DMS 273 (cell line): ENCODE results near the gene RNPEP.
"Not testable (repeated sequence)": the region's sequence is repeated elsewhere in the genome, so short reads cannot be mapped to it uniquely, and the experiment has no call there.

Experiments used
- DNase-seq: peaks from one replicate; lab custom pipeline; 2025; ENCODE audit not compliant: unreplicated experiment; lab: John Stamatoyannopoulos, UW

The RNPEP gene

DNA sequence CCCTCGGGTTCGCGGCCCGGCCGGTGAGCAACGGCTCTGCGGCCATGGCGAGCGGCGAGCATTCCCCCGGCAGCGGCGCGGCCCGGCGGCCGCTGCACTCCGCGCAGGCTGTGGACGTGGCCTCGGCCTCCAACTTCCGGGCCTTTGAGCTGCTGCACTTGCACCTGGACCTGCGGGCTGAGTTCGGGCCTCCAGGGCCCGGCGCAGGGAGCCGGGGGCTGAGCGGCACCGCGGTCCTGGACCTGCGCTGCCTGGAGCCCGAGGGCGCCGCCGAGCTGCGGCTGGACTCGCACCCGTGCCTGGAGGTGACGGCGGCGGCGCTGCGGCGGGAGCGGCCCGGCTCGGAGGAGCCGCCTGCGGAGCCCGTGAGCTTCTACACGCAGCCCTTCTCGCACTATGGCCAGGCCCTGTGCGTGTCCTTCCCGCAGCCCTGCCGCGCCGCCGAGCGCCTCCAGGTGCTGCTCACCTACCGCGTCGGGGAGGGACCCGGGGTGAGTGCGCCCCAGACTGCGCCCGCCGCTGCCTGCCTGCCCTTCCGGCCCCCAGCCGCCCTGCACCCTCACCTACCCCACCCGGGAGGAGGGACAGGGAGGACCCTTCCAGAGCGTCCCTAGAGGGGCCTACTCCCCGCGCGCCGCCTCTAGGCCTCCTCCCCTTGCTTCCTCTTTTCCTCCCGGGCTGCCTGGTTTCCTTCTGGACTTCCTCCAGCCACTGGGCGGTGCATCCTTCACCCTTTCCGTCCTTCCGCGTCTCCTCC, at the start of gene RNPEP:
Gene RNPEP (plus strand): TSS at position 26 of the 757 bp plus-strand sequence. CDS start 19 bp downstream, at position 45.
- DNase-seq: peak; percentile 92

DNA sequence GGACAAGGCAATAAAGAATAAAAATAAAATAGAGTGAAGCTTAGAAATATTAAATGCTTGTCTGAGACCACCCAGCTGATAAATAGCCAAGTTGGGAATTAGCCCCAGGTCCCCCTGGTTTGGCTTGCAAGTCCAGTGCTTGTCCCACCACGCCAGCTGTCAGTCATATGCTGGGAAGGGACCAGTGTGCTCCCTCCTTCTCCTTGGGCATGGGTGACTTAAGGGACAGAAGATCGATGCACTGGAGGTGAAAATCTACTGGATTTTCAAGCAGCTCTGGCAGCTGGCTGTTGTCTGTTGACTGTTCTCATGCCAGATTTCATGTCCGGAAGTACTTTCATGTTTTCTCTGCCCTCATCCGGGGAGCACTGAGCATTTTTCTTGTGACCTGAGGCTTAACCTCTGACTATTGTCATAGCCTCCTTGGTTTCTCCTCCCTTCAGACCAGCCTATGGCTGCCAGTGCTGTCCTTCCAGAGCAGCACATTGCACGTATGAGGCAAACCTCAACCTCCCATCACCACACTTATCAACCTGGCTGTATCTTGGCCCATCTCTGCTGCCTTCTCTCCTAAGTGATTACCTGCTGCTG, 48.5 kb upstream of the RNPEP start:
- no peak for DNase-seq

GRCh38 chr1:201937624-201938213, 44.7 kb upstream of the RNPEP start:
- no peak for DNase-seq

DNA sequence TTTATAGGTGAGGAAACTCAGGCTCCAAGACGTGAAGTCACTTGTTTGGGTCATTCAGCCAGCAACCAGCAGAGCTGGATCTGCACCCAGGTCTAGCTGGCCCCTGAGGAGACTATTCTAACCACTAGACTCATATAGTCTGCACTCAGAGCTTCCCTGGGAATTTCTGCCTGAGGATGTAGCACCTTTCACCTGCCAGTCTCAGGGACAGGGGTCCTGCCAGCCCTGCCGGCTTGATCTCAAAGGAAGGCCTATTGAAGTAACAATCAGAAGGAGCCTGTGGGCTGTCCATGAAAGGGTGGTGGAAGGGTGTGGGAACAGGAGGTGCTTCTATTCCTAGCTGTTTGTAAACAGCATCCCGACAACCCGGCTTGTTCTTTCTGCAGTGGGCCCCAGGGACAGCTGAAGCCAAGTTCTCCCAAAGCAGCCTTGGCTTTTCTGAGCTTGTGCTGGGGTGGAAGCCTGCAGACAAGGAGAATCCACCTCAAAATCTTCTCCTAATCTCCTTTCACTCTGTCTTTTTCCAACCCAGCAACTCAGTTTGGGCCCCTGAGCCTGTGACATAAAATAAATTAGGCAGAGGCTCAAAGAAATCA, 43.9 kb upstream of the RNPEP start:
- DNase-seq: no peak

DNA sequence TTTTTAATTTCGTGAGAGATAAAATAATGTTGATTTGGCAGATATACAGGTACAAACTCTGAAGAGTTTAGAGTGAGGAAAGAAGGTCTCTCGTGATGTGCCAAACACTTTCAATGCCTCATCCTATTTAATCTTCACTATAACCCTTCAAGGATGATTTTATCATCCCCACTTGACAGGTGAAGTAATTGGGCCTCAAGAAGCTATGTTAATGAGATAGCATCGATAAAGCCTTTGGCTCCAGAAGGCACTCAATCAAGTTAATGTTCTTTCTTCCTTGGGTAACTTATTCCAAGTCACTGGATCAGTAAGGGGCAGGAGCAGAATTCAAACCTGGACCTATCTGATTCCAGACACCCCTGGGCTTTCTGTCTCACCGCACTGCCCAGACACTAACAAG, 43.3 kb upstream of the RNPEP start:
- no peak for DNase-seq

DNA sequence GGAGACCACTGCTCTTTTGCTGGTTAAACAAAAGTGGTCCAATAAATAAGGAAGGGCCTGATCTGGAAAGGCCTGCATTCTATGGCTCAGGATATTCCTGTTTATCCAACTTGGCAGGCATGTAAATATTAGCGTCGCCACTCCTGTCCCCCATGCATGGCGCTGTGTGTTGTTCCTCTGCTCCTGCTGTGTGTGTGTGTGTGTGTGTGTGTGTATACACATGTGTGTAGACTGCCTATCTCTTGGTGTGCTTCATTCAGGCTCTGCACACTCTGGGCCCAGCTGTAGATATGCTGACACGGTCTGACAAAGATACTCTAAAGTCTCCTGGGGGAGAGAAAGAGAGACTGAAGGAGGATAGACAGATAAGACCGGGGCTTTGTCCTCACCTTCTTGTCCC, 42.9 kb upstream of the RNPEP start:
- no peak for DNase-seq

DNA sequence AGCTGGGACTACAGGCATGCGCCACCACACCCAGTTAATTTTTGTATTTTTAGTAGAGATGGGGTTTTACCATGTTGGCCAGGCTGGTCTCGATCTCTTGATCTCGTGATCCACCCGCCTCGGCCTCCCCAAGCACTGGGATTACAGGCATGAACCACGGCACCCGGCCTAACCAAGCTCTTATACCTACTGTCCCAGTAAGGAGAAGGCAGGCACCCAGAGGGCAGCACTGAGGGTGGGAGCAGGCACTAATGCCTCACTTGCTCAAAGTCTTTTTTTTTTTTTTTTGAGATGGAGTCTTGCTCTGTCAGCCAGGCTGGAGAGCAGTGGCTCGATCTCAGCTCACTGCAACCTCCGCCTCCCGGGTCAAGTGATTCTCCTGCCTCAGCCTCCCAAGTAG, 42.1 kb upstream of the RNPEP start:
- not testable (repeated sequence) for DNase-seq

DNA sequence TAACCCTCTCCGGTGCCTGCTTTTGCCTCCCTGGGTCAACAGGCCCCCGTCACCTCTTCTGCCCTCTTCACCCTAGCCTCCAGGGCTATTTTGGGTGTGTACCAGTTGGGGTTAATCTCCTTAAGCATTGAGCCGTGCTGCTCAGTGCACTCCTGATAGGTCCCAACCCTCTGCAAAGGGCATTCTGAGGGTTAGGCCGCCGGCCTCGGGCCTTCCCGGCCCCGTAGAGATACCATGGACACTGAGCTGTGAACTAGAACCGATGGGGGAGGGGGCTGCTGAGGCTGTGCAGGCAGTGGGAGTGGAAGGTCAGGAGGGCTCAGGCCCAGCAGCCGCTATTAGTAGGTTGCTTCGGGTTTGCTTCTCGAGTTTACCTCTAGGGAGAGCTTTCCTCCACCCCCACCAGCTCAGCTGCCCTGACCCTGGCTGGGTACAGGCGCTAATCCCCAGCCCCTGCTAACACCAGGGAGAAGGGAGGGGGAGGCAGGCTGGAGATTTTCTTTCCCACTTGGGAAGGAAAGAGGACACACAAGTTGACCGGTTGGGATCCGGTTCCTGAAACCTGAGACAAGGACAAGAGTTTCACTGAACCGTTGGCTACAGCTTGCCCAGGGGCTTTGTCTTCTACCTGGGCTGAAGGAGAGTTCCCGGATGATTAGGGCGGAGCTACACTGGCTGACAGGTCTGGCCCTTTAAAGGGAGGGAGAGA, 40.9 kb upstream of the RNPEP start:
- no peak for DNase-seq

DNA sequence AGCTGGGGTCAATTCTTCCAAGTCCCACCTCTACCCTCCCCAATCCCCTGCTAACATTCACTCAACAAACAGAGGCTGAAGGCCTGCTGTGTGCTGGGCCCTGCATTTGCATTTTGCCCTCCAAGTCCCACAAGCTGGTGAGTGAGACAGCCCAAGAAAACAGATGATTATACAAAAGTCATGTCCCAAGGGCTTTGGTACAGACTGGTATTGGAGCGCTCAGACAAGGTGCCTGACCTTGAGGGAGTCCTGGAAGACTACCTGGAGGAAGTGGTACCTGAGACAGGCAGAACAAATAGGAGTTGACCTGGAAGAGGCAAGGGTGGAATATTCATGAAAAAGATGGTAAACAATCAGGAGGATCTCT, 40.3 kb upstream of the RNPEP start:
- no peak for DNase-seq

GRCh38 chr1:201944002-201944401, 38.4 kb upstream of the RNPEP start:
- no peak for DNase-seq

GRCh38 chr1:201944639-201945038, 37.8 kb upstream of the RNPEP start:
- no peak for DNase-seq

DNA sequence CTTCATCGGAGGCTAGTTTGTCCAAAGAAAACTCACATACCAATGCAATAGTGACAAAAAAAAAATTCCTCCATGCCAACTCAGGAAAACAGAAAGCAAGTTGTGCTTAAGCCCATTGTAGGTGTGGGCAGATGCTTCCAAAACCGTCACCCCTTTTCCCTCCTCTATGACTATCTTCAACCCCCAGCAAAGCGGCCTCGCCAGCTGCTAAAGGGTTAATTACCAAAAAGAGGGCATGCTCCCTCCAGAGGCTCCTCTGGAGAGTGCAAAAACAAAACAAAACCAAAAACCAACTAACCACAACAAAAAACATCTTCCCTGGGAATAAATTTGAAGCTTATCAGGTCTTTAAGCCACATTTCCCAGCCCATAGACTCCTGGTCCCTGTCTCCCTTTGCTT, 37.3 kb upstream of the RNPEP start:
- DNase-seq: peak; percentile 49

GRCh38 chr1:201945863-201946223, 36.6 kb upstream of the RNPEP start:
- no peak for DNase-seq

GRCh38 chr1:201946224-201946908, 36.1 kb upstream of the RNPEP start, which contains the start of gene LMOD1:
LMOD1 (minus strand) TSS chr1:201946548; CDS start chr1:201946340, 208 bp downstream.
- DNase-seq: peak; percentile 72

GRCh38 chr1:201947697-201948008, 34.8 kb upstream of the RNPEP start:
- no peak for DNase-seq

- DNase-seq: peak; percentile 85
These were observed 33.0 kb upstream of the RNPEP start for GRCh38 chr1:201949491-201949890.

DNA sequence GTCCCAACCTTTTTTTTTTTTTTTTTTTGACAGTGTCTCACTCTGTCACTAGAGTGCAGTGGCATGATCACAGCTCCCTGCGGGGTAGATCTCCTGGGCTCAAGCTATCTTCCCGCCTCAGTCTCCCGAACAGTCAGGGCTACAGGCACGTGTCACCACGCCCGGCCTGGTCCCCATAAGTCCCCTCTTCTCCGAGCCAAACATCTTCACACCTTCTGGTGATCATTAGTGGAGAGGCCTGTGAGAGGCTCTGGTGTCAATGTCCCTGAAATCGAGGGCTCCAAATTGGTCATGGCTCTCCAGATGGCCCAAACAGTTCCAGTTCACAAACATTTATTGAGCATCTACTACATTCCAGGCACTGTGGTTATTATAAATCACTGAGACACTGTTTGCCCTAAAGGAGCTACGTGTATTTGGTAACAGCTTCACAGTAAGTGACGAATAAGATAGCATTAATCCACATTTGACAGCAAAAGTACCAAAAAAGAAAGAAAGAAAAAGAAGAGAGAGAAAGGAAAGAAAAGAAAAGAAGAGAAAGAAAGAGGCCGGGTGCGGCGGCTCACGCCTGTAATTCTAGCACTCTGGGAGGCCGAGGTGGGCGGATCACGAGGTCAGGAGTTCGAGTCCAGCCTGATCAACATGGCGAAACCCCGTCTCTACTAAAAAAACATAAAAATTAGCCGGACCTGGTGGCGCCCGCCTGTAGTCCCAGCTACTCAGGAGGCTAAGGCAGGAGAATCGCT, 28.0 kb upstream of the RNPEP start:
- no peak for DNase-seq

DNA sequence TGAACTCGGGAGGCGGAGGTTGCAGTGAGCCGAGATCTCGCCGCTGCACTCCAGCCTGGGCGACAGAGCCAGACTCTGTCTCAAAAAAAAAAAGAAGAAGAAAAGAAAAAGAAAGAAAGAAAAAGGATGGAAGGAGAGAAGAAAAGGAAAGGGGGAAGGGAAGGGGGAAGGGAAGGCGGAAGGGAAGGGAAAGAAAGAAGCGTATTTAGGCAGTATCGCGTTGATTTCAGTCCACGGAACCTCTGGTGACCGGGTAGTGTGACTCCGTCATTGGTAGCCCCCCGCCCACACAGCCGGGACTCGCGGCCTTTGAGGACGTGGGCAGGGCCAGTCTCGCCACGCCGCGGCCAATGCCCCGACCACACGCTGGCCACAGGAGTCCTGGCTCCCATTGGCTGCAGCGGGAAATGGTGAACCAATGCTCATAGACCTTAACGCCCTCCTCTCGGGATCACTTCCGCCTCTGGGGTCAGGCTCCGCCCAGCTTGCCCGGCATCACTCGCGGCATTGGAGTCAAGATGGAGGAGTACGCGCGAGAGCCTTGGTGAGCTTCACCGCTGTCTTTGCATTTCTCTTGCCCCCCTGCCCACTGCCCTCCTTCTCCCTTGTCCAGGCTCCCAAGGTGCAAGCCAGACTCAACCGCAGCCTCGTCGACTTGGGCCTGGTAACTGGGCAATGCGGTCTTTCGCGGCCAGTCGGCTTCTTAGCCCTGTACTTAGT, 27.3 kb upstream of the RNPEP start, which contains the start of gene TIMM17A:
Gene TIMM17A (plus strand): TSS at position 495 of the 720 bp plus-strand sequence. CDS start 24 bp downstream, at position 519.
- DNase-seq: peak; percentile 99

DNA sequence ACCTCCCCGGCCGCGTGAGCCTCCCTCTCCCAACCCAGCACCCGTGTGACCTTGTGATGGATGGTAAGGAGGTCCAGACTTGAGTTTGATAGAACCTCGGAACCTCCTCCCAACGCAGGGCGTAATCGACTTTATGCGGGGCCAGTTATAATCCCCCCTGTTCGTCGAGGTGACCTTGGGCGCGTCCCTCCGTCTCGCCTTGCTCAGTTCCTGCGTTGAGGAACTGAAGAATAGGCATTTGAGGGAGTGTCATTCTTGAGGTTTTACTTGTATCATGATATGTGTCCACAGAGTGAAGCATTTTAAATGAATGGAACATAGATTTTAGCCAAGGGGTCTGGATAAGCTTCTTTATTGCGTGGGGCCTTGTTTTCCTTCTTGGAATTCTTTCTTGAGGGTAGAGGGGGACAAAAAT, 26.7 kb upstream of the RNPEP start:
- DNase-seq: peak; percentile 76
